Measurements from ENCODE around the gene VSTM4.

VSTM4 gene

DNA sequence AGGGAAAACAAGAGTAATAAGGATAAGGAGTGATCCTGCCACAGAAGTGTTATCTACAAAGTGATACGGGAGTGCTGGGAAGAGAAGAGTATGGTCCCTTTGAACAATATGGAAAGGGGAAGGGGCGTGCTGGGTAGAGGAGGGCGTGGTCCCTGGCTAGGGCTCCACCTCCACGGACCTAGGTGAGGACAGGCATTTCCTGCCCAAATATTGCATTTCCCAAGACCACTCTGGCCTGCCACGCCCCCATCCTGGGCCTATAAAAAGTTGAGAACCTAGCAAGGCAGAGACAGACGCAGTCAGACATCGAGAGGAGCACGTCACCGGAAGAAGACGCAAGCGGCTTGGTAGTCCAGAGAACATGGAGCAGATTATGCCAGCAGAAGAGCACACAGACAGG, 22.8 kb downstream of the VSTM4 start:
- DNase-seq (ENCODE audit: low read depth, low spot score) = no peak

GRCh38 chr10:49091450-49092210, 23.7 kb downstream of the VSTM4 start:
- no peak for DNase-seq (ENCODE audit: low read depth, low spot score)

DNA sequence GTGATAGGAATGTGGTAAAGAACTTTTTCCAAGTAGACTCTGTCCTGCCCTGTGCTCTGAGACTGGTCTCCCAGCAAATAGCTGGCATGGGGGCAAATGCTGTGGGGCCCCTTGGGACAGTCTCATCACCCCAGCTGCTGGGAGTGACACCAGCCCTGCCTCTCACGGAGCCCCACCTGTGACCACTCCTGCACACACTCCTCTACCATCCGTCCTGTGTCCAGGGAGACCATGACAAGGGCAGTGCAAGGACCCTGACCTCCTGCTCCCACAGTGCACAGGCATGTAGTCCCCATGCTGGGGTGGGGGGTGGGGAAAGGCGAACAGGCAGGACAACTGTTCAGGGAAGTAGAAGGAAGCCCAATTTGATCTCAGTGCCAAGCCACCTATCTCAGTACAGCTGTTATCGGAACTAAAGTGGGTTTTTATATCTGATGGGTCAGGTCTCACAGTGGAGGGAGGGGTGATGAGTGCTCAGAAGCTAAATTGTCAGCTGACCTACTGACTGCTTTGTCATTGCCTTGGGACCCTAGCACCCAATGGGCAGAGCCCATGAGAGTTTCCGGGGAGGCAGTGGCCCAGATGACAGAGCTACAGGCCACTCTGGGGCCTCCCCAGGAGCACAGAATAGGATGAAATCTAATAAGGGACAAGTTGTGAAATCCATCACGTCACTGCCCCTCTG, 24.5 kb downstream of the VSTM4 start:
- DNase-seq (ENCODE audit: low read depth, low spot score) = no peak

DNA sequence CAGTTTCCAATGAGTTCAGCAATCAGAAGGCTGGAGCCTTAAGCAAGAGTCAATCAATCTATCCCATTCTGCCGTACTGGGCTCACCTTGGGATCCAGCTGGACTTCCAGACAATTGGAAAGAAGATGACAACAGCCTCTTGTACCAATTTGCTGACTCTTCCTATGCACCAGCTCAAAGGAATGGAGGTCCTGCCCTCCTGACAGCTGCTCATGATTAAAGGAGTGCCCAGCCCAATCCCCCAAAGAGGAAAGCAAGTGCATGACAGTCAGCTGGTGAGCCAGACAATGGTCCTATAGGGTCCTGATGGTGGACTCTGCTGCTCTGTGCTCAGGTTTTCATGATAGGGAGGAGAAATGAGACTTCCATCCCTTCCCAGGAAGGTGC, 25.1 kb downstream of the VSTM4 start:
- no peak for DNase-seq (ENCODE audit: low read depth, low spot score)

DNA sequence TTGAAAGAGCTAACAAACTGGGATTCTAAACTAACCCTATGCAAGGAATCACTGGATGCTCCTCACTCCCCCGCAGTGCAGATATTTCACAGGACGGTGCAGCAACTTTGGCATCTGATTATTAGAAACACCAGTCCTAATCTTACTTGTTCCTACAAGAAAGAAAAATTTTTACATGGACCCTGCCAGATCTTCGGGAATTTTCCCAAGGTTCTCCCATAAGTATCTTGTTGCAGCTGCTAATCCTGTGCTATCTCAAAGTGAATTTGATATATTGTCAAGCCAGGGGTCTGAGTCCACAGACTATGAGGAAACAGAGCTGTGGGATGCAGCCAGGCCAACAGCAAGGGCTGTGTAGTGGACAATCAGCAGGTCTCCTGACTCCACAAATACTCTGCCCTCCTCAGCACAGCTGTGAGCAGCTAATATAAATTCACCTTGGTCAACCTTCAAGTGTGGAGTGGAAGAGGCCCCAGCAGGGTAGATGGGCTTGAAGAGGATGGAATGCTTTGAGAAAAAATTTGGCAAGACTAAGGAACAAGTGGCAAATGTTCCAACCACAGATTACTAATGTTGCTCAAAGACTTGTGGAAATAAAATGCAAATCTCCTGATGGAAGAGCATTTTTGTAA, 25.6 kb downstream of the VSTM4 start:
- DNase-seq (ENCODE audit: low read depth, low spot score) = peak; percentile 35

DNA sequence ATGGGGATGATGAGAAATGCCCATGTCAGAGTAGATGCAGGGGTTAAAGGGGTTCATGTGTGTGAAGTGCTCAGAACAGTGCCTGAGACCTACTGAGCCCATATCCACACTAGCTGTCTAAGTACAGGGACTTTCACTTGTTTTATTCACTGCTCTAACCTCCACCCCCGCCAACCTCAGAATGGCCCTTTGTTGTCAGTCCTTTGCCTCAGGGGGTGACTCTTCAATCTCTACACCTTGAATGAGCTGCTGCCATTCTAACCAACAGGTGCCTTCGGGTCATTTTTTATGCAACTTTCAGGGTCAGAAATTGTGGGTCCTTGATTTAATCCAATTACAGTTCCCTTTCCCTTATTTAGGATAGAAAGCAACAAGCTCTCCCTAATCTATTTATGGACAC, 26.2 kb downstream of the VSTM4 start:
- no peak for DNase-seq (ENCODE audit: low read depth, low spot score)

- DNase-seq (ENCODE audit: low read depth, low spot score) = no peak
Observed at GRCh38 chr10:49086889-49087288, 28.4 kb downstream of the VSTM4 start.

DNA sequence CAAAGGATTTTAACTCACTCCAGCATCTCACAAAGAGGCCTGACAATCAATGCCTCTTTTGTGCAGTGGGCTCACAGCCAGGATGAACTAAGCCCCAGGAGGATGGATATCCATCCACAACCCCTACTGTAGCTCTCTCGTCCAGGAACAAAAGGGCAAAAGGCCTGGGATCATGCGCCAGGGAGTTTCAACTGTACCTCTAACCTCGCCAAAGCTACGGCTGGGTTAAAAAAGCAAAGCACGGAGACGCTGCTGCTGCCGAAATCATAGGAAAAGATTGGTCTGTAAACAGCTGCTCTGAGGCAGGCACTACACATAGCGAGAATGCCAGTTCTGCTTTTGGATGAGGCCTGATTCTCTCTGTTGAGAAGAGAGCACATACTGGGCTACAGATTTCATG, 32.1 kb downstream of the VSTM4 start:
- DNase-seq (ENCODE audit: low read depth, low spot score) = no peak

- DNase-seq (ENCODE audit: low read depth, low spot score) = no peak
Observed at GRCh38 chr10:49082766-49083165, 32.6 kb downstream of the VSTM4 start.

GRCh38 chr10:49081547-49082275, 33.6 kb downstream of the VSTM4 start:
- no peak for DNase-seq (ENCODE audit: low read depth, low spot score)

GRCh38 chr10:49080965-49081364, 34.4 kb downstream of the VSTM4 start:
- no peak for DNase-seq (ENCODE audit: low read depth, low spot score)

DNA sequence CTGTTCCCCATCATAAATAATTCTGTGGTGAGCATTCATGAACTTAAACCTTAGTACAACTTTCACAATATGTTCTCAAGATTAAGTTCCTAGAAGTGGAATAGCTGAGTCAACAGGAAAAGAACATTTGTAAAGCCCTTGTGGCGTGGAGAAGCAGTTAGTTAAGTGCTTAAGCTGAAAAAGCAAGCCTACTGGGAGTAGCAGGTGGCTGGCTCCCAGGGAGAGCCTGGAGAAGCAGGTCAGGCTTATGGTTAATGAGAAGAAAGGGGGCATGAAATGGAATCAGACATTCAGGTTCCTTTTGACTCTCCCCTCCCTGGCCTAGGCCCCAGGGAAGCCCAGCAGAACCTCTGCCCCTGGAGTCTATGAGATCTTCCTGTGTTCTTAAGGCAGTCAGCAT, 35.3 kb downstream of the VSTM4 start:
- no peak for DNase-seq (ENCODE audit: low read depth, low spot score)

GRCh38 chr10:49079499-49079898, 35.8 kb downstream of the VSTM4 start:
- no peak for DNase-seq (ENCODE audit: low read depth, low spot score)

DNA sequence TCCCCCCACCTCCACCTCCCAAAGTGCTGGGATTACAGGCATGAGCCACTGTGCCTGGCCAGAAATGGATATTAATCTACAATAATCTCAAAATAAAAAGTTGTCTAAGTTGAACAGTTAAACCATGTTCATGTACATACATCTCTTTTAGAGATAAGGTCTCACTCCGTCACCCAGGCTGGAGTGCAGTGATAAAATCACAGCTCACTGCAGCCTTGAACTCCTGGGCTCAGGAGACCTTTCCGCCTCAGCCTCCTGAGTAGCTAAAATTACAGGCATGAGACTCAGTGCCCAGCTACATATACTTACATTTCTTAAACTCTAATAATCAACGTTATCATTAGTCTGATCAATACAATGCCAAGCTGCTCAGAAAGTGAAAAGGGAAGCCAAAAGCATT, 36.2 kb downstream of the VSTM4 start:
- no peak for DNase-seq (ENCODE audit: low read depth, low spot score)

DNA sequence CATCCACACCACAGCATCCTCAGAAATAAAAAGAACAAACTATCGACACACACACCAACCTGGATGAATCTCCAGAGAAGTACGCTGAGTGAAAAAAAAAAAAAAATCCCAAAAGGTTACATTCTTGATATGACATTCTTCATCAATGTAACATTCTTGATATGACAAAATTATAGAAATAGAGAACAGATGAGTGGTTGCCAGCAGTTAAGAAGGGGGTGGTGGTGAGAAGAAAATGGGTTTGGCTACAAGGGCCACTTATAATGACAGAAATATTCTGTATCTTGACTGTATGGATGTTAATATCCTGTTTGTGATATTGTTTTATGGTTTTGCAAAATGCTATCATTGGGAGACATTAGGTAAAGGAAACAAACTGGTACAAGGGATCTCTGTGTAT, 36.9 kb downstream of the VSTM4 start:
- no peak for DNase-seq (ENCODE audit: low read depth, low spot score)

DNA sequence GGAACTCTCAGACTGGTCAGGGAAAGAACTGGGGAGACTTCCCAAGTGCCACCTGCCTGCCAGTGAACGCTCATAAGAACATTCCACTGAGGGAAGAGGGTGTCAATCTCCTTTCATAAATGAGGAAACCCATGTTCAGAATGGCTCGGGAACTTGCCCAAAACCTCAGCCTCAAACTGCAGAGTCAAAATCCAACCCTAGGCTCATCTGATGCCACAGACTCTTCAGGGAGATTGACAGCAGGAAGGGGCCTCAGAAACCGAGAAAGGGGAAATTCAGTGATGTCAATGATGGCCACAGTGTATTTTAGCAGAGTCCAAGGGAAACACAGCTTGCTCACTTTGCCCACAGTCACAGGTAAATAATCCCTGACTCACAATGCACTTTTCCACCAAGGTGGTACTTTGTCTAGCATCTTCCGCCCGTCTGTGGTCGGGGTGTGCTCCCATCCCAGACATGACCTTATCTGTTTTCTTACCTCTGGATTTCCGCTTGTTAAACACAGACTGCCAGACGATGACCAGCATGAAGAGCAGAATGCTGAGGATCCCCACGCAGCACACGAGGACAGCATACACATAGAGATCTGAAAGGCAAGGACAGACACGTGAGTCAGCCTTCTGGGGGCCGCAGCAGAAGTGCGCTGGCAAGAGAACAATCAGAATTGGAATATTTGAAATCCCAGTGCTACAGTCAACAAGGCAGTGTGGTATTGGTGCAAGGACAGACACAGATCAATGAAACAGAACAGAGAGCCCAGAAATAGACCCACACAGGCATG, 38.4 kb downstream of the VSTM4 start:
- no peak for DNase-seq (ENCODE audit: low read depth, low spot score)

DNA sequence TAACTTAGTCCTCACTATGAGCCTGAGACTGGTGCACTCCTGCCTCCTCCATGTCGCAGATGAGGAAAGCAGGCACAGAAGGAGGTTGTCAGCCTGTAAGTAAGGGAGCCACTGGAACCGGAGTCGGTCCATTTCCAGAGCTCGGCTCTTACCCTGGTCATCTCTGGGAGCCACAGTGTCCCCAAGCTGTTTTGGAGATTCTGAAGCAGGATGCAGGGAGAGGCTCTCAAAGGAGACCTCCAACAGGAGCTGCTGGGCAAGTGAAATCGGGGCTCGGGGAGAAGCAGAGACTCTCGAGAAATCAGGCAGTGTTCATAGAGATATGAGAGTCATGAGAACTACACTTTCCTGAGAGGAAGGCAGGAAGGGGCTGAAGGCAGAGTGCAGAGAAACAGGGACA, 39.0 kb downstream of the VSTM4 start:
- DNase-seq (ENCODE audit: low read depth, low spot score) = no peak

GRCh38 chr10:49075743-49076142, 39.6 kb downstream of the VSTM4 start:
- no peak for DNase-seq (ENCODE audit: low read depth, low spot score)

- DNase-seq (ENCODE audit: low read depth, low spot score) = no peak
Observed at GRCh38 chr10:49074836-49075682, 40.3 kb downstream of the VSTM4 start.

DNA sequence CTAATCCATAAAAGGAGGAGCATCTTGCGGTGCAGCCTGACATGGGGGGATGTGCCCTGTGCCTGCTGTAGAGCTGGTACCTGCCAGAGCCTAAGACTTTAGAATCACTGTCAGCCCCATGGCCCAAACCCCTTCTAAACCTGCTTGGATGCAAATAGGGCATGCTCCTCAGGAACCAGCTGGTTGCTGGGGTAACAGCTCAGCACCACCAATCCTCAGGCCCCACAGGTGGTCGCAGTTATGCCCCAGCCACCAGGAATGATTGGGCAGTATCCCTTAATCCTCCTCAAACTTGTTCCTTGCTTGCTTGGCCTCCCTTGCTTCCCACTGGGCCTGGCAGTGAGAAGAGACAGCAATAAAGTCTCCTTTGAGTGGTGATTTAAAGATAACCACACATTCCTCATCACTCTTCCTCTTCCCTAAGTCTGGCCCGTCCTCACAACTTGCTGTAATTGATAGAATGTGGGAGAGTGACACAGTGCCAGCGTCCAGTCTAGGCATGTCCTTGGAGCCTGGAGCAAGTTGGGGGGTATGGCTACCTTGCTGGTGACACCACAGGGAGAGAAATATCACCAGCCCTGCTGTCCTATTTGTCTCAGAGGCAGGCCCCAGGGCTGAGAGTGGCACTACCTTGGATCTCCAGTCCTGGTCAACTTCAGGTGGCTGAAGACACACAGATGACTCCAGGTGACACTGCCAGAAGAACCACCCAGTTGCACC, 43.0 kb downstream of the VSTM4 start:
- no peak for DNase-seq (ENCODE audit: low read depth, low spot score)

Measured in astrocyte of the hippocampus (primary cell).